SIG-M5 (cell line): Measurements from ENCODE around the gene ZNF341.
"Not testable (repeated sequence)": the region's sequence is repeated elsewhere in the genome, so short reads cannot be mapped to it uniquely, and the experiment has no call there.

Experiments
- DNase-seq: peaks from one replicate; lab custom pipeline; 2025; lab: John Stamatoyannopoulos, UW

Gene ZNF341

GRCh38 chr20:33730946-33731692 is 677 bp upstream of the ZNF341 start:
- DNase-seq, result no peak

DNA sequence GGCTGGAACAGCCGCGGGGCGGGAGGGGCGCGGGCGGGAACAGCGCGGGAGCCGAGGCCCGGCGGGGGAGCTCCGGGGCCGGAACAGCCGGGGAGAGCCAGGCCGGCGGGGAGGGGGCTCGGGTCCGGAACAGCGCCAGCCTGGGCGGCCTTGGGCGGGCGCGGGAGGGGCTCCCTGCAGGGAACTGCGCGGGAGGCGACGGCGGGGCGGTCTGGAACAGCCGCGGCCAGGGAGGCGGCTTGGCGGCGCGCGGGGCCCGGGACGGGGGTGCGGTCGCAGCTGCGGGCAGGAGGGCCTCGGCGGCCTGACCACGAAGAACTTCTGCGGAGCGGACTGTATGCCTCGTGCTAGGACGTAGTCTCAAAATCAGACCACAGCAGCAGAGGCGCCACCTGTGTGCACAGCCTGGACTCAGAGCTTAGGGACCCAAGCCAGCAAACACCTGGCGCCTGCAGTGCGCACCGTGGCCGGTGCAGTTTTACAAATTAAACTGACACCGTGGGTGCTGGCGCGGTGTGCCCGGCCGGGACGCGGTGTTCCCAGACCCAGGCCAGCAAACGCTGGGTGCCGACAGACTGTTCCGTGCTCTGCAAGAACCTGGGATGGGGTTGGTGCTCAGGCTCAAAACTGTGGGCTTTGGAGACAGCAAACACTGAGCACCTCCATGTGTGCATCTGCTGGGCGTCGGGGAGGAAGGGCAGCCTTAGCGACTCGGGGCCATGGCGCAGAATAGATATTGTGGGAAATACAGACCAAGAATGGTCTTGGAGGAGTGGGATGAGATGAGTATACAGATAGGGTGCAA is 572 bp downstream of the ZNF341 start:
- no peak for DNase-seq

- DNase-seq, result no peak
These were observed 2.1 kb downstream of the ZNF341 start for GRCh38 chr20:33733654-33734576.

DNA sequence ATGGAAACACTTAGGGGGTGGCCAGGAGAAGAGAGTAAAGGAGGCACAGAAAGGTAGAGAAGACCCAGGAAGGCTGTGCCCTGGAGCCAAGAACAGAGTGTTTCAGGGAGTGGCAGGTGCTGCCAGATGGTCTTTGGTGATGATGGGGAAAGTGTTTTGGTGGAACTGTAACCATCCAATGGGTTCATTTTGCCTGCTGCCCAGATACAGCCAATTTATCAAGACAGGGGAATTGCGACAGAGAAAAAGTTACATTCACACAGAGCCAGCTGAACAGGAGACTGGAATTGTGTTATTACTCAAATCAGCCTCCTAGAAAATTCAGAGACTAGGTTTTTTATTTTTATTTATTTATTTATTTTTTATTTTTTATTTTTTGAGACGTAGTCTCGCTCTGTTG is 5.2 kb downstream of the ZNF341 start:
- DNase-seq, result no peak

DNA sequence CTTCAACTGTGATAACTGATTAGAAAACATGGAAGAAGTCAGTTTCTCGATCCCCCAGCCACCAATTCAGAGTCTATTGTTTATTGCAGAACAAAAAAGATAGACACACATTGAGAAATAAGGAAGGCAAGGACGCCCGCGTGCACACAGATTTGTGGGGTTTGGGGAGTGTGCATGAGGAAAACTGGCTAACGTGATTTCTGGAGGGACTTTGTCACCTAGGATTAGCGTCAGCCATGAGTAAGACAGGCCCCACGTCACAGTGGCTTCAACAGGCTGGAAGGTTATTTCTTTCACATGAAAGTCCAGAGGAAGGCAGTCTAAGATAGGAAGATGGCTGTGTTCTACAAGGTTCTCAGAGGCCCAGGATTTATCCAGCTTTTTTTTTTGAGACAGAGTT is 7.7 kb downstream of the ZNF341 start:
- no peak for DNase-seq

DNA sequence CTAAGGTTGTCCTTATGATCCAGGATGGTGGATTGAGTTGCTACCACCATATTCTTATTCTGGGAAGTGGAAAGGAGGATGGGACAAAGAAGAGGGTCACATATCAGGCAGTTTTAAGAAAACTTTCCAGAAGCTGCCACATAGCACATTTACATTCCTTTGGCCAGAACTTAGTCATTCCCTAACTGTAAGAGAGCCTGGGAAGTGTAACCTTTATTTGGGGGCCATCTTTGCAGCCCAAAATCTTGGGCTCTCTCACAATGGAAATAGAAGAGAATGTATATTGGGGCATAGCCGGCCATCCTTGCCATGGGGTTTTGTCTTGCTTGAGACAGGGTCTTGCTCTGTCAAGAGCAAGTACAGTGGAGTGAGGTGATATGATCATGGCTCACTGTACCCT is 8.4 kb downstream of the ZNF341 start:
- no peak for DNase-seq

DNA sequence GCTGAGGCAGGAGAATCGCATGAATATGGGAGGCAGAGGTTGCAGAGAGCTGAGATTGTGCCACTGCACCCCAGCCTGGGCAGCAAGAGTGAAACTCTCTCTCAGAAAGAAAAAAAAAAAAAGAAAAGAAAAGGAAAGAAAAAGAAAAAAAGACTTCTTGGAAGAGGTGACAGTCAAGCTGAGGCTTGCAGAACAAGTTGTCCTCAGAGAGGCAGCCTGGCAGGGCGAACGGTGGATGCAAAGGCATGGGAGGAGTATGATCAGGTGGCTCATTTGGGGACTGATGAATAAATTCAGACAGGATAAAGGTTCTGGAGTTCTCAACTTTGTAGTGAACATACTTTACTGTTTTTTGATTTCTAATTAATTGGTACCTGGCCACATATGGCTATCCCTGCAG is 12.4 kb downstream of the ZNF341 start:
- DNase-seq, result no peak

GRCh38 chr20:33744773-33745385 is 13.1 kb downstream of the ZNF341 start:
- DNase-seq, result no peak

DNA sequence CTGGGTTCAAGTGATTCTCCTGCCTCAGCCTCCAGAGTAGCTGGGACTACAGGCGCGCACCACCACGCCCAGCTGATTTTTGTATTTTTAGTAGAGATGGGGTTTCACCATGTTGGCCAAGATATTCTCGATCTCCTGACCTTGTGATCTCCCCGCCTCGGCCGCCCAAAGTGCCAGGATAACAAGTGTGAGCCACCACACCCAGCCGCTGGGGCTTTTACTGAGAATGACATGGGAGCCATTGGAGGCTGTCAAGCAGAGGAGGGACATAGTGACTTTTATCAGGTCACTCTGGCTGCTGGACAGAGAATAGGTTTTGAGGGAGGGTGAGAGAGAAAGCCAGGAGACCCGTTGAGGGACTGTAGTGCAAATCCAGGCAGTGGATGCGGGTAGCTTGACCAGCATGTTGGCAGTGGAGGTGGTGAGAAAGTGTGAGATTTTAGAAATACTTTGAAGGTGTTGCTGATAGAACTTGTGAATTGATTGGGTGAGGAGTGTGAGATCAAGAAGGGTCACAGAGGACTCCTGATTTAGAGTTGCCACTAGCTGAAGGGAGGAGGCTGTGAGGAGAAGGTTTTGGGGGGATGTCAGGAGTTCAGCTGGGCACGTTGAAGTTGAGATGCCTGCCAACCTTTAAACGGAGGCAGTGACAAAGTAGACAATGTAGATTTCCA is 14.7 kb downstream of the ZNF341 start:
- no peak for DNase-seq

- DNase-seq, result no peak
These were observed 20.0 kb downstream of the ZNF341 start for GRCh38 chr20:33751775-33752174.

- DNase-seq, result no peak
These were observed 21.3 kb downstream of the ZNF341 start for GRCh38 chr20:33753143-33753542.

DNA sequence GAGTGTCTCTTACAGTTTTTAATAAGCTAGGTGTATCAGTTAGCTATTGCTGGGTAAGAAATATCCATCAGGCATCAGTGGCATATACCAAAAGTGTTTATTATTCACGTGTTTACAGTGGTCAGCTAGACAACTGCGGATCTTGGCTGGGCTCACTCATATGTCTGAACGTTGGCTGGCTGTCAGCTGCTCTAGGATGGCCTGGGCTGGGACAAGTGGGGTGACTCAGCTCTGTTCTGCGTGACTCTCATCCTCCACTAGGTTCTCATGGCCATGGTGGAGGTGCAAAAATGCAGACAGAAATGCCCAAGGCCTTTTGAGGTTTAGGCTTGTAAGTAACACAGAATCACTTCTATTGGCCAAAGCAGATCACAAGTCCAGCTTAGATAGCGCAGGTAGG is 22.0 kb downstream of the ZNF341 start:
- no peak for DNase-seq

GRCh38 chr20:33755936-33756490 is 24.2 kb downstream of the ZNF341 start:
- DNase-seq, result not testable (repeated sequence)

GRCh38 chr20:33757046-33757445 is 25.2 kb downstream of the ZNF341 start:
- DNase-seq, result no peak

DNA sequence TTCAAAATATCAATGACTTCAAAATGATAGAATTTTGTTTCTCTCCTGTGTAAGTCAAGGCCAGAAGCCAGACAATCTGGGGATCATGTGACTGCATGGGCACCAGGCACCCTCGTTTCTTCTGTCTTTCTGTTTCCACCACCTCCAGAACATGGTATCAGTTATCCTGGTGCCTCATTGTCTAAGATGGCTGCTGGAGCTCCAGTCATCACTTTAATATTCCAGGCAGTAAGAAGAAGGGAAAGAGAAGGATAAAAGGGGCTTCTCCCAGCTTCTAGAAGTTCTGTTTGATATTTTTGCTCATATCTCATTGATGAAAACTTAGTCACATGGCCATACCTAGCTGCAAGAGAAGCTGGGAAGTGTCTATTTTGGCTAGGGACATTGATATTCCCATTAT is 25.7 kb downstream of the ZNF341 start:
- no peak for DNase-seq

- no peak for DNase-seq
These were observed 30.0 kb downstream of the ZNF341 start for GRCh38 chr20:33761698-33762250.

GRCh38 chr20:33765099-33765498 is 33.3 kb downstream of the ZNF341 start:
- DNase-seq, result no peak

DNA sequence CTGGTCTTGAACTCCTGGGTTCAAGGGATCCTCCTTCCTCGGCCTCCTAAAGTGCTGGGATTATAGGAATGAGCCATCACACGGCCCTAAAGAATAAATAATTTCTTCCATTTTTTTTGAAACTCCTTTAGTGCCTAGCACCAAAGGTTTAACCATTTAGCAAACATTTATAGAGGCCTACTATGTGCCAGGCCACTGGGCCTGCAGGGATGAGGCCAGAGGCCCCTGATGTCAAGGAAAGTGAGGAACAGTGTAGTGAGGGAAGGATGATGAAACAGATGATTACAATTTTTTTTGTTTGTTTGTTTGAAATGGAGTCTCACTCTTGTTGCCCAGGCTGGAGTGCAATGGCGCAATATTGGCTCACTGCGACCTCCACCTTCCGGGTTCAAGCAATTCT is 33.8 kb downstream of the ZNF341 start:
- DNase-seq, result no peak

DNA sequence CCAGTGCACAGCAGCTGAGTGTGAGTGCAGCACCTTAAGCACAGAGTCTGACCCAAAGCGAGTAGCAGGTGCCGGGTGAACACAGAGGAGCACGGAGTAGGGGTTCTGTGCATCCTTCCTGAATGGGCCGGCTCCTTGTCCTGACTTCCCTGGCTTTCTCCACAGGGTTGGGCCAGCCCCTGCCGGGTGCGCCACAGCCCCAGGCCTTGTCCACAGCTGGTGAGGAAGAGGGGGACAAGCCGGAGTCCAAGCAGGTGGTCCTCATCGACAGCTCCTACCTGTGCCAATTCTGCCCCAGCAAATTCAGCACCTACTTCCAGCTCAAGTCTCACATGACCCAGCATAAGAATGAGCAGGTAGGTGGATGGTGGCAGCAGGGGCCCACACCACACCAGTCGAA is 34.9 kb downstream of the ZNF341 start:
- DNase-seq, result no peak

DNA sequence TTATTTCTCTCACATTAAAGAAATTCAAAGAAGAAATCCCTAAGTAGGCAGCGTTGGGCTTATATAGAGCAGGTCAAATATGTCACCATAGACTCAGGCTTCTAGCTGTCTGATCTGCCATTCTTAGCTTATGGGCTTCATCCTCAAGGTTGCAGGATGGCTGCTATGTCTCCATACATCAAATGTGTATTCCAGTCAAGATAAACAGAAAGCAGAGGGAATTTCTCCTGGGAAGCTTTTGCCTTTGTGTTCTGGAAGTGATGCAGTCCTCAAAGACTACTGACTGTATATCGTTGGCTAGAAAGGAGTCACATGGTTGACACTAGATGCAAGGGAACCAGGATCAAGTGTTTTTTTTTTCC is 36.0 kb downstream of the ZNF341 start:
- DNase-seq, result no peak

GRCh38 chr20:33769043-33769442 is 37.2 kb downstream of the ZNF341 start:
- no peak for DNase-seq
